Thyroid gland (tissue), 4 donors: ENCODE results near the gene EIF3A.

Source experiments
- POLR2A ChIP-seq, 2 donors: fragments of 450-650 bp; IDR thresholded peaks; one replicate each; pipeline ENCODE4 v1.6.1; 2017; ENCODE audit warnings: antibody characterized with exemption in 2 of 2, mild to moderate bottlenecking in 2 of 2, moderate library complexity in 1 of 2
- TF ChIP-seq, protein P1 (sequence below), 6 experiments: fragments of 200-600 bp in 3 of 6; fragments of 450-650 bp in 3 of 6; sonication (generic) in 3 of 6; IDR thresholded peaks; one replicate each; pipeline ENCODE4 v1.5.1; 2016 to 2019; ENCODE audit warnings: antibody characterized with exemption in 6 of 6, mild to moderate bottlenecking in 2 of 6, inconsistent platforms in 1 of 6, moderate library complexity in 1 of 6

DNA sequence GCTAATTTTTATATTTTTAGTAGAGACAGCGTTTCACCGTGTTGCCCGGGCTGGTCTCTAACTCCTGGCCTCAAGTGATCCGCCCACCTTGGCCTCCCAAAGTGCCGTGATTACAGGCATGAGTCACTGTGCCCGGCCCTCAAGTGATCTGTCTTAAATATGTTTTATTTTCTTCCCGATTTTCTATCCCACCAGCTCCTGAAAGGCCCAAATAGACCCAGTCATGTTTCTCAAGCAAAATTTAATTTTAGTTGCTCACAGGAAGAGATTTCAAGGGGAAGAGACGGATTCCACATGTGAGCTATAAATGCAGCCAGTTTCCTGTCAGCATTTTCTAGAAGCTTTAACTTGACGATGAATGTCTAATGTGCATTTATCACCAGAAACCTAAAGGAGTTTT is 35.3 kb upstream of the EIF3A start:
- TF ChIP-seq, protein P1, sequence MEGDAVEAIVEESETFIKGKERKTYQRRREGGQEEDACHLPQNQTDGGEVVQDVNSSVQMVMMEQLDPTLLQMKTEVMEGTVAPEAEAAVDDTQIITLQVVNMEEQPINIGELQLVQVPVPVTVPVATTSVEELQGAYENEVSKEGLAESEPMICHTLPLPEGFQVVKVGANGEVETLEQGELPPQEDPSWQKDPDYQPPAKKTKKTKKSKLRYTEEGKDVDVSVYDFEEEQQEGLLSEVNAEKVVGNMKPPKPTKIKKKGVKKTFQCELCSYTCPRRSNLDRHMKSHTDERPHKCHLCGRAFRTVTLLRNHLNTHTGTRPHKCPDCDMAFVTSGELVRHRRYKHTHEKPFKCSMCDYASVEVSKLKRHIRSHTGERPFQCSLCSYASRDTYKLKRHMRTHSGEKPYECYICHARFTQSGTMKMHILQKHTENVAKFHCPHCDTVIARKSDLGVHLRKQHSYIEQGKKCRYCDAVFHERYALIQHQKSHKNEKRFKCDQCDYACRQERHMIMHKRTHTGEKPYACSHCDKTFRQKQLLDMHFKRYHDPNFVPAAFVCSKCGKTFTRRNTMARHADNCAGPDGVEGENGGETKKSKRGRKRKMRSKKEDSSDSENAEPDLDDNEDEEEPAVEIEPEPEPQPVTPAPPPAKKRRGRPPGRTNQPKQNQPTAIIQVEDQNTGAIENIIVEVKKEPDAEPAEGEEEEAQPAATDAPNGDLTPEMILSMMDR (IDR thresholded peaks at IDR 0.05), result no peak
- no peak for TF ChIP-seq POLR2A (IDR thresholded peaks at IDR 0.05)
